A549 (cell line): ENCODE measurements around the gene PLCD1. TPM values are rescaled to one million over a fixed set of nuclear protein-coding genes. Genes with fewer than 3 reads are reported as not detected.

Experiments used
- ATAC-seq, 2 experiments: fragments of 200-7000 bp in 1 of 2; fragments of >200 bp in 1 of 2; cut with Nextera tagmentation in 1 of 2; cut with Tn5 transposase in 1 of 2; 3 replicates each; pipeline versions ENCODE4 v1.8.0 to v1.9.1; 2018 to 2020; ENCODE audit warnings: mild to moderate bottlenecking in 1 of 2, moderate library complexity in 1 of 2
- CTCF ChIA-PET: fragments of 300-600 bp; sonication (Branson Sonifier 250); formaldehyde crosslinking; extraction: SDS; loops from one replicate; lab custom pipeline; 2021; ENCODE audit warnings: antibody characterized with exemption, inconsistent platforms; lab: Yijun Ruan, JAX
- POLR2A ChIA-PET: fragments of 350-600 bp; formaldehyde crosslinking; extraction: SDS; loops from one replicate; lab custom pipeline; 2021; ENCODE audit warnings: antibody characterized with exemption, inconsistent platforms; lab: Yijun Ruan, JAX
- DNase-seq, 2 experiments: peaks; one replicate each; pipeline versions ENCODE4 v3.0.0 to v3.0.0-alpha.2; 2011 to 2016; ENCODE audit warnings: low read depth in 1 of 2, low spot score in 1 of 2
- FAIRE-seq: peaks from 2 replicates; lab custom pipeline; 2011; peaks lifted over from hg19 to GRCh38; lab: Jason Lieb, UNC
- H3K27ac ChIP-seq, 2 experiments: fragments of >200 bp; sonication (Bioruptor Twin); formaldehyde crosslinking; 3 replicates each; pipeline ENCODE4 v1.5.1; 2016 to 2017
- H3K4me1 ChIP-seq: fragments of >200 bp; sonication (Bioruptor Twin); formaldehyde crosslinking; 3 replicates; pipeline ENCODE4 v1.6.1; 2016
- H3K4me2 ChIP-seq: fragments of >200 bp; sonication (Bioruptor Twin); formaldehyde crosslinking; 3 replicates; pipeline ENCODE4 v1.6.1; 2016
- H3K4me3 ChIP-seq: fragments of >200 bp; sonication (Bioruptor Twin); formaldehyde crosslinking; 3 replicates; pipeline ENCODE4 v1.5.1; 2016
- H3K9me3 ChIP-seq: fragments of >200 bp; sonication (Bioruptor Twin); formaldehyde crosslinking; 3 replicates; pipeline ENCODE4 v1.6.1; 2016
- BHLHE40 ChIP-seq: IDR thresholded peaks from 2 replicates; pipeline ENCODE4 v1.6.1; 2012; ENCODE audit warnings: low read depth, low read length, inconsistent platforms
- EHF ChIP-seq: fragments of 250-450 bp; sonication (Bioruptor Pico); IDR thresholded peaks from 2 replicates; pipeline ENCODE4 v1.5.0; 2020; ENCODE audit warnings: mild to moderate bottlenecking
- EHMT2 ChIP-seq: fragments of 200-600 bp; sonication (generic); IDR thresholded peaks from 2 replicates; pipeline ENCODE4 v1.6.1; 2016; ENCODE audit warnings: antibody characterized with exemption, low read depth, mild to moderate bottlenecking, moderate library complexity
- ELK1 ChIP-seq: fragments of 150-350 bp; IDR thresholded peaks from 2 replicates; pipeline ENCODE4 v1.6.1; 2014; ENCODE audit warnings: low read depth, mild to moderate bottlenecking, low read length
- EP300 ChIP-seq, 2 experiments: fragments of >200 bp; sonication (Bioruptor Twin); formaldehyde crosslinking; IDR thresholded peaks; 2 replicates in 1 of 2; 3 replicates in 1 of 2; pipeline ENCODE4 v1.6.1; 2016 to 2017
- FOSL2 ChIP-seq, 2 experiments: fragments of 450-650 bp in 1 of 2; fragments of >200 bp in 1 of 2; sonication (Bioruptor Twin) in 1 of 2; formaldehyde crosslinking; IDR thresholded peaks; 2 replicates each; pipeline versions ENCODE4 v1.5.0 to v1.6.1; 2016 to 2020; ENCODE audit warnings: mild to moderate bottlenecking in 1 of 2, moderate library complexity in 1 of 2
- HEYL ChIP-seq: fragments of 250-450 bp; sonication (Bioruptor Pico); IDR thresholded peaks from 2 replicates; pipeline ENCODE4 v1.8.0; 2021; ENCODE audit warnings: mild to moderate bottlenecking, moderate library complexity
- HOXB13 ChIP-seq: fragments of 250-450 bp; sonication (Bioruptor Pico); IDR thresholded peaks from 2 replicates; pipeline ENCODE4 v1.5.0; 2020; ENCODE audit warnings: low read depth, mild to moderate bottlenecking, moderate library complexity
- KDM5A ChIP-seq: fragments of 200-600 bp; sonication (generic); IDR thresholded peaks from 2 replicates; pipeline ENCODE4 v1.6.1; 2016; ENCODE audit warnings: antibody characterized with exemption, mild to moderate bottlenecking
- MAFK ChIP-seq: fragments of 450-650 bp; IDR thresholded peaks from 2 replicates; pipeline ENCODE4 v1.6.1; 2014; ENCODE audit not compliant: partially characterized antibody
- MAZ ChIP-seq: fragments of 150-350 bp; IDR thresholded peaks from 2 replicates; pipeline ENCODE4 v1.6.1; 2014; ENCODE audit warnings: antibody characterized with exemption, low read depth, low read length, borderline replicate concordance
- NPAS2 ChIP-seq: fragments of 250-450 bp; sonication (Bioruptor Pico); IDR thresholded peaks from 2 replicates; pipeline ENCODE4 v1.8.0; 2022; ENCODE audit warnings: mild to moderate bottlenecking, moderate library complexity, borderline replicate concordance
- PBX3 ChIP-seq: IDR thresholded peaks from 2 replicates; pipeline ENCODE4 v1.6.1; 2012
- PHF8 ChIP-seq: fragments of 200-600 bp; sonication (generic); IDR thresholded peaks from 2 replicates; pipeline ENCODE4 v1.6.1; 2016; ENCODE audit warnings: low read depth, mild to moderate bottlenecking, antibody characterized with exemption, moderate library complexity, borderline replicate concordance
- RAD21 ChIP-seq, 2 experiments: fragments of >200 bp in 1 of 2; sonication (Bioruptor Twin) in 1 of 2; formaldehyde crosslinking in 1 of 2; IDR thresholded peaks in 1 of 2; conservative IDR thresholded peaks in 1 of 2; 2 replicates in 1 of 2; 3 replicates in 1 of 2; pipeline ENCODE4 v1.6.1; 2012 to 2018; ENCODE audit warnings: inconsistent platforms in 1 of 2
- REST ChIP-seq: fragments of 200-600 bp; sonication (generic); IDR thresholded peaks from 2 replicates; pipeline ENCODE4 v1.6.1; 2016; ENCODE audit warnings: antibody characterized with exemption, mild to moderate bottlenecking, moderate library complexity
- RFX5 ChIP-seq: fragments of 450-650 bp; IDR thresholded peaks from 2 replicates; pipeline ENCODE4 v1.7.1; 2014; ENCODE audit warnings: antibody characterized with exemption, mild to moderate bottlenecking, moderate library complexity
- SMC3 ChIP-seq: fragments of >200 bp; sonication (Bioruptor Twin); formaldehyde crosslinking; IDR thresholded peaks from 3 replicates; pipeline ENCODE4 v1.6.1; 2018; ENCODE audit warnings: inconsistent platforms
- TFCP2L1 ChIP-seq: fragments of 250-450 bp; sonication (Bioruptor Pico); IDR thresholded peaks from 2 replicates; pipeline ENCODE4 v1.5.0; 2021; ENCODE audit warnings: mild to moderate bottlenecking
- WGBS: methylation state at CpG from one replicate; pipeline ENCODE4 v1.1.6; 2017; ENCODE audit errors: missing lambda C conversion rate; 5-methylcytosine and 5-hydroxymethylcytosine counted together
- polyA plus RNA-seq, 4 experiments: library from polyadenylated mRNA; depleted of rRNA in 3 of 4; stranded (reverse); fragments of >200 nt; fragmentation: RNase III in 1 of 4; extraction: RNeasy Plus Mini Kit Qiagen cat#74134 plus additional on column Dnase treatment in 1 of 4; gene quantifications; 2 replicates in 3 of 4; 3 replicates in 1 of 4; pipeline ENCODE4 v1.2.3, GENCODE V29; 2011 to 2017
- TF ChIP-seq, protein P1 (sequence below): IDR thresholded peaks from 2 replicates; pipeline ENCODE4 v1.6.1; 2012
- TF ChIP-seq, protein P2 (sequence below): fragments of 250-450 bp; sonication (Bioruptor Pico); IDR thresholded peaks from 2 replicates; pipeline ENCODE4 v1.5.0; 2021; ENCODE audit warnings: mild to moderate bottlenecking, moderate library complexity, borderline replicate concordance
- TF ChIP-seq, protein P3 (sequence below): fragments of >200 bp; sonication (Bioruptor Twin); formaldehyde crosslinking; IDR thresholded peaks from 3 replicates; pipeline ENCODE4 v1.5.1; 2016

The PLCD1 gene
- polyA plus RNA-seq, 2 of the 4 experiments (the other 2 are of a cell fraction): 3.9 to 4.8 TPM

DNA sequence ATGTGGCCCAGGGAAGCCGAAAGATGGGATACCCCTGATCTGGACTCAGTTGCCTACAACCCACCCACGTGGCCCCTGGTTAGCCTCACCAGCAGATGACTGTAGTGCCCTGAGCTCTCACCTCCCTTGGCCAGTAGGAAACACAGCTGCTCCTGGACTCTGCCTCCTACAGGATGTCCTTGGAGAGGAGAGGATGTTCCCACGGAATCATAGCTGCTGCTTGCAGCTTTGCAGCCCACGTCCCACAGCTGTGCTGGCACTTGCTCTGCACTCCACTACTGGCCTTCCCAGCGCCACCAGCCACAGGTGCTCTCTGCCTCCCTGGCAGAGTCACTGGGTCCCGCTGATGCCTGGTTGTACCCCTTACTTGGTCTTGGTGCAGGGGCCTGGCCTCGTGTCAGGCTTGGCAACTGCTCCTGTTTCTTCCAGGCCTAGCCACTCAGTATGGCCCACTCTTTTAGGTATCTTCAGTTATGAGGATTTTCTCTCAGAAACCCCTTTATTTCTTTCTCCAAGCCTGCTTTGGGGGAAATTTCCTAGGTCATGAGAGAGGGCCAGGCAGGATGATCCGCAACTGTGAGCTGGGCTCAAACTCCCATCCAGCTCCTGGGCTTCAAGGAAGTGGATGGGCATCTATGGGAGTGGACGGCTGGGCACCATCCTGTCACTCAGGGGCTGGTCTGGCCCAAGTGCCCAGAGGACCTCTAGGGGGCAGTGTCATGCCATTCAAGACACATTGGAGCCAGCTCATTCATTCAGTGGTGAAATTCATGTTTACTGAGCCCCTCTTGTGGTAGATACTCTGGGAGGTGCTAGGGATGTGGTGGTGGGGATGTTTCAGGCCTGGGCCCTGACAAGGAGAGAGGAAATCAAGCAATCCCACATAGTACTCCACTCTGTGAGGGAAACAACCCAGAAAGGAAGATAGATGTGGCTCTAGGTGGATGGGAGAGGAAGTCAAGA, 55.0 kb downstream of the PLCD1 start:
- WGBS: 66% methylated on average over 9 of the region's 9 CpGs
- Histone ChIP-seq H3K9me3 (no peaks in the 10 kb centered on the region), H3K4me2 (no peak overlapping the region), H3K4me1 (no peaks in the 10 kb centered on the region), H3K4me3 (no peak overlapping the region), H3K27ac (no peak overlapping the region)
- ATAC-seq (peak; percentile 96 to 99), FAIRE-seq (no peak), DNase-seq (peak; percentile 70 to 80)
- POLR2A ChIA-PET: no interaction called here
- TF ChIP-seq KDM5A (no peak), REST (no peak), TFCP2L1 (CRISPR knock-in tag) (no peak), MAZ (no peak), PBX3 (no peak), PHF8 (no peak), RAD21 (conservative IDR thresholded peaks at IDR 0.05 in 1 of 2, IDR thresholded peaks at IDR 0.05 in 1 of 2) (peak; percentile 71 to 73), RFX5 (no peak), FOSL2 (IDR thresholded peaks at IDR 0.05) (no peak), FOSL2 (CRISPR knock-in tag; IDR thresholded peaks at IDR 0.05) (no peak), HEYL (CRISPR knock-in tag) (no peak), EHF (CRISPR knock-in tag) (no peak), MAFK (no peak), NPAS2 (CRISPR knock-in tag) (no peak), BHLHE40 (no peak), HOXB13 (CRISPR knock-in tag) (no peak), ELK1 (no peak), EHMT2 (no peak), EP300 (IDR thresholded peaks at IDR 0.05) (no peak), SMC3 (peak; percentile 38; the same call in 2 of the 3 replicates)
- TF ChIP-seq, protein P1, sequence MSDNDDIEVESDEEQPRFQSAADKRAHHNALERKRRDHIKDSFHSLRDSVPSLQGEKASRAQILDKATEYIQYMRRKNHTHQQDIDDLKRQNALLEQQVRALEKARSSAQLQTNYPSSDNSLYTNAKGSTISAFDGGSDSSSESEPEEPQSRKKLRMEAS: no peak
- TF ChIP-seq, protein P2, sequence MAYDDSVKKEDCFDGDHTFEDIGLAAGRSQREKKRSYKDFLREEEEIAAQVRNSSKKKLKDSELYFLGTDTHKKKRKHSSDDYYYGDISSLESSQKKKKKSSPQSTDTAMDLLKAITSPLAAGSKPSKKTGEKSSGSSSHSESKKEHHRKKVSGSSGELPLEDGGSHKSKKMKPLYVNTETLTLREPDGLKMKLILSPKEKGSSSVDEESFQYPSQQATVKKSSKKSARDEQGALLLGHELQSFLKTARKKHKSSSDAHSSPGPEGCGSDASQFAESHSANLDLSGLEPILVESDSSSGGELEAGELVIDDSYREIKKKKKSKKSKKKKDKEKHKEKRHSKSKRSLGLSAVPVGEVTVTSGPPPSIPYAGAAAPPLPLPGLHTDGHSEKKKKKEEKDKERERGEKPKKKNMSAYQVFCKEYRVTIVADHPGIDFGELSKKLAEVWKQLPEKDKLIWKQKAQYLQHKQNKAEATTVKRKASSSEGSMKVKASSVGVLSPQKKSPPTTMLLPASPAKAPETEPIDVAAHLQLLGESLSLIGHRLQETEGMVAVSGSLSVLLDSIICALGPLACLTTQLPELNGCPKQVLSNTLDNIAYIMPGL (CRISPR knock-in tag): no peak
- TF ChIP-seq, protein P3, sequence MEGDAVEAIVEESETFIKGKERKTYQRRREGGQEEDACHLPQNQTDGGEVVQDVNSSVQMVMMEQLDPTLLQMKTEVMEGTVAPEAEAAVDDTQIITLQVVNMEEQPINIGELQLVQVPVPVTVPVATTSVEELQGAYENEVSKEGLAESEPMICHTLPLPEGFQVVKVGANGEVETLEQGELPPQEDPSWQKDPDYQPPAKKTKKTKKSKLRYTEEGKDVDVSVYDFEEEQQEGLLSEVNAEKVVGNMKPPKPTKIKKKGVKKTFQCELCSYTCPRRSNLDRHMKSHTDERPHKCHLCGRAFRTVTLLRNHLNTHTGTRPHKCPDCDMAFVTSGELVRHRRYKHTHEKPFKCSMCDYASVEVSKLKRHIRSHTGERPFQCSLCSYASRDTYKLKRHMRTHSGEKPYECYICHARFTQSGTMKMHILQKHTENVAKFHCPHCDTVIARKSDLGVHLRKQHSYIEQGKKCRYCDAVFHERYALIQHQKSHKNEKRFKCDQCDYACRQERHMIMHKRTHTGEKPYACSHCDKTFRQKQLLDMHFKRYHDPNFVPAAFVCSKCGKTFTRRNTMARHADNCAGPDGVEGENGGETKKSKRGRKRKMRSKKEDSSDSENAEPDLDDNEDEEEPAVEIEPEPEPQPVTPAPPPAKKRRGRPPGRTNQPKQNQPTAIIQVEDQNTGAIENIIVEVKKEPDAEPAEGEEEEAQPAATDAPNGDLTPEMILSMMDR: peak; percentile 72
- CTCF ChIA-PET: interaction anchor here (0.6 to 4.6 kb wide), 31 partner anchors 7 to 1055 kb away, joined by 3 to 34 read pairs (median 4); partner anchors contain the start of gene XYLB
